ENCODE data around the gene MT2A.
"Not testable (repeated sequence)": the region's sequence is repeated elsewhere in the genome, so short reads cannot be mapped to it uniquely, and the experiment has no call there.

MT2A gene

GRCh38 chr16:56608043-56608875 is at the start of gene MT2A:
Gene MT2A, plus strand, starts transcription at chr16:56608584. Its CDS starts 72 bp downstream, at chr16:56608656.
- peak; percentile 93 for DNase-seq

GRCh38 chr16:56559109-56559508 is 49.3 kb upstream of the MT2A start:
- no peak for DNase-seq

- DNase-seq: no peak
These were observed 47.9 kb upstream of the MT2A start for GRCh38 chr16:56560447-56560846.

GRCh38 chr16:56561126-56561525 is 47.3 kb upstream of the MT2A start:
- no peak for DNase-seq

- DNase-seq: no peak
These were observed 43.4 kb upstream of the MT2A start, which contains the start of gene MT4 for GRCh38 chr16:56564793-56565477. Gene MT4, plus strand, starts transcription at chr16:56565073. Its CDS starts 56 bp downstream, at chr16:56565129.

GRCh38 chr16:56569971-56570370 is 38.4 kb upstream of the MT2A start:
- DNase-seq: no peak

- DNase-seq: no peak
These were observed 36.9 kb upstream of the MT2A start for GRCh38 chr16:56571525-56571924.

GRCh38 chr16:56574625-56575024 is 33.8 kb upstream of the MT2A start:
- DNase-seq: no peak

- DNase-seq: peak; percentile 88
These were observed 31.6 kb upstream of the MT2A start for GRCh38 chr16:56576585-56577299.

GRCh38 chr16:56577300-56577625 is 31.1 kb upstream of the MT2A start:
- no peak for DNase-seq

GRCh38 chr16:56580391-56581048 is 27.9 kb upstream of the MT2A start:
- no peak for DNase-seq

GRCh38 chr16:56582911-56583310 is 25.5 kb upstream of the MT2A start:
- not testable (repeated sequence) for DNase-seq

- no peak for DNase-seq
These were observed 24.8 kb upstream of the MT2A start for GRCh38 chr16:56583351-56584168.

- DNase-seq: no peak
These were observed 24.1 kb upstream of the MT2A start for GRCh38 chr16:56584276-56584675.

- DNase-seq: no peak
These were observed 19.6 kb upstream of the MT2A start for GRCh38 chr16:56588781-56589140.

- peak; percentile 19 for DNase-seq
These were observed 19.0 kb upstream of the MT2A start, which contains the start of gene MT3 for GRCh38 chr16:56589141-56590039. Gene MT3, plus strand, starts transcription at chr16:56589528. Its CDS starts 63 bp downstream, at chr16:56589591.

GRCh38 chr16:56591377-56592060 is 16.9 kb upstream of the MT2A start:
- no peak for DNase-seq

GRCh38 chr16:56593573-56594291 is 14.7 kb upstream of the MT2A start:
- no peak for DNase-seq

- no peak for DNase-seq
These were observed 14.1 kb upstream of the MT2A start for GRCh38 chr16:56594292-56594619.

All from stimulated activated CD4-positive, alpha-beta T cell treated with anti-CD3 and anti-CD28 coated beads, Interleukin-1b, Interleukin-23, amount 100 ng/mL, for 48 hours (primary cell).